HL-60 (cell line): ENCODE data around the gene FGD6.

ENCODE experiments used
- POLR2AphosphoS5 ChIP-seq: IDR thresholded peaks from 2 replicates; pipeline ENCODE4 v1.6.1; 2012; ENCODE audit warnings: low read depth
- REST ChIP-seq: IDR thresholded peaks from 2 replicates; pipeline ENCODE4 v1.6.1; 2012; ENCODE audit warnings: low read depth; ENCODE audit not compliant: insufficient replicate concordance
- TF ChIP-seq, protein P1 (sequence below): IDR thresholded peaks from one replicate; pipeline ENCODE4 v1.5.1; 2011; ENCODE audit warnings: low read length, control low read depth, inconsistent platforms; ENCODE audit not compliant: insufficient read depth

GRCh38 chr12:95229636-95230035, 12.4 kb upstream of the FGD6 start:
- TF ChIP-seq, protein P1, sequence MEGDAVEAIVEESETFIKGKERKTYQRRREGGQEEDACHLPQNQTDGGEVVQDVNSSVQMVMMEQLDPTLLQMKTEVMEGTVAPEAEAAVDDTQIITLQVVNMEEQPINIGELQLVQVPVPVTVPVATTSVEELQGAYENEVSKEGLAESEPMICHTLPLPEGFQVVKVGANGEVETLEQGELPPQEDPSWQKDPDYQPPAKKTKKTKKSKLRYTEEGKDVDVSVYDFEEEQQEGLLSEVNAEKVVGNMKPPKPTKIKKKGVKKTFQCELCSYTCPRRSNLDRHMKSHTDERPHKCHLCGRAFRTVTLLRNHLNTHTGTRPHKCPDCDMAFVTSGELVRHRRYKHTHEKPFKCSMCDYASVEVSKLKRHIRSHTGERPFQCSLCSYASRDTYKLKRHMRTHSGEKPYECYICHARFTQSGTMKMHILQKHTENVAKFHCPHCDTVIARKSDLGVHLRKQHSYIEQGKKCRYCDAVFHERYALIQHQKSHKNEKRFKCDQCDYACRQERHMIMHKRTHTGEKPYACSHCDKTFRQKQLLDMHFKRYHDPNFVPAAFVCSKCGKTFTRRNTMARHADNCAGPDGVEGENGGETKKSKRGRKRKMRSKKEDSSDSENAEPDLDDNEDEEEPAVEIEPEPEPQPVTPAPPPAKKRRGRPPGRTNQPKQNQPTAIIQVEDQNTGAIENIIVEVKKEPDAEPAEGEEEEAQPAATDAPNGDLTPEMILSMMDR = no peak
- TF ChIP-seq REST (no peak), POLR2AphosphoS5 (no peak)
